Measurements from ENCODE around the gene CEBPA. TPM values are rescaled to one million over a fixed set of nuclear protein-coding genes. Genes with fewer than 3 reads are reported as not detected.

CEBPA gene
- polyA plus RNA-seq, 3 donors, result 17.9 to 76.3 (median 47.5) TPM

DNA sequence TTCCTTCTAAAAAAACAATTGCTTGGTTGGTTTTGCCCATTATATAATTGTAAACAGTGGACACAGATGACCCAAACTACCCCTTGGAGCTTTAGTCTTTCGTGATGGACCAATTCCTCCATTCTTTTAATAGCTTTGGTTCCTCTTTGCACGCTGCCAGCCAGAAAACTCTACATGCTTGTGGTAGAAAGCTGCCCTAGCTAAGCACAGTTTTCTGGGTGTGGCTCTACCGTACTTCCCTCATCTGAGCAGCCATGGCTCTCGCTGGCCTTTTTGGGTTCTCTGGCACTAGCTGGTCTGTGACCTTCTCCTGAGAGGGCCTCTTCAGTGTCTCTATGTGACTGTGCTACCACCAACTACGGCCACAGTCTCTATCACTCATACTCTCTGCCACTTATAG, 29.9 kb upstream of the CEBPA start:
- peak overlapping the region; percentile 55 for H3K4me2 ChIP-seq (replicated peaks; ENCODE audit: extremely low read depth, low read length, poor library complexity, severe bottlenecking)
- peaks cover 56% of the 10 kb centered on the region for H3K4me1 Mint-ChIP-seq
- TF ChIP-seq, protein P1, sequence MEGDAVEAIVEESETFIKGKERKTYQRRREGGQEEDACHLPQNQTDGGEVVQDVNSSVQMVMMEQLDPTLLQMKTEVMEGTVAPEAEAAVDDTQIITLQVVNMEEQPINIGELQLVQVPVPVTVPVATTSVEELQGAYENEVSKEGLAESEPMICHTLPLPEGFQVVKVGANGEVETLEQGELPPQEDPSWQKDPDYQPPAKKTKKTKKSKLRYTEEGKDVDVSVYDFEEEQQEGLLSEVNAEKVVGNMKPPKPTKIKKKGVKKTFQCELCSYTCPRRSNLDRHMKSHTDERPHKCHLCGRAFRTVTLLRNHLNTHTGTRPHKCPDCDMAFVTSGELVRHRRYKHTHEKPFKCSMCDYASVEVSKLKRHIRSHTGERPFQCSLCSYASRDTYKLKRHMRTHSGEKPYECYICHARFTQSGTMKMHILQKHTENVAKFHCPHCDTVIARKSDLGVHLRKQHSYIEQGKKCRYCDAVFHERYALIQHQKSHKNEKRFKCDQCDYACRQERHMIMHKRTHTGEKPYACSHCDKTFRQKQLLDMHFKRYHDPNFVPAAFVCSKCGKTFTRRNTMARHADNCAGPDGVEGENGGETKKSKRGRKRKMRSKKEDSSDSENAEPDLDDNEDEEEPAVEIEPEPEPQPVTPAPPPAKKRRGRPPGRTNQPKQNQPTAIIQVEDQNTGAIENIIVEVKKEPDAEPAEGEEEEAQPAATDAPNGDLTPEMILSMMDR (IDR thresholded peaks at IDR 0.05), result no peak
- H4K20me1 ChIP-seq (ENCODE audit: insufficient read depth, low read length), result no peaks in the 10 kb centered on the region
- H3K4me3 Mint-ChIP-seq, result peak overlapping the region in 1 of 2 donors; percentile 74
- H3K9me3 ChIP-seq (replicated peaks in 1 of 2; ENCODE audit: control insufficient read depth in 1 of 2, insufficient read depth in 1 of 2, low read length in 2 of 2), result no peaks in the 10 kb centered on the region
- H3K4me3 ChIP-seq (replicated peaks in 1 of 3; ENCODE audit: low read depth in 2 of 3, low read length in 3 of 3), result peak overlapping the region in 1 of 3 experiments; percentile 51
- H3K4me1 ChIP-seq (ENCODE audit: control insufficient read depth in 1 of 2, insufficient read depth in 2 of 2, low read length in 2 of 2), result peaks cover 63 to 64% of the 10 kb centered on the region in 2 donors
- H3K36me3 Mint-ChIP-seq, result no peaks in the 10 kb centered on the region
- 0% methylated on average over 4 of the region's 5 CpGs for WGBS (ENCODE audit: insufficient coverage)
- H3K9me3 Mint-ChIP-seq, result no peaks in the 10 kb centered on the region
- peak overlapping the region; percentile 73 to 82 for H3K27ac ChIP-seq (ENCODE audit: low read depth in 1 of 2, low read length in 2 of 2)
- peak; percentile 77 to 87 (median 82) for DNase-seq
- H2AFZ ChIP-seq (ENCODE audit: insufficient read depth, low read depth, low read length, poor library complexity, severe bottlenecking), result peak overlapping the region; percentile 64
- intact Hi-C loops (cut with micrococcal nuclease), result loop anchor here in 1 of 2 donors (5.0 kb wide), 1 partner anchor 40 kb away; the partner anchor contains the start of gene CEBPG
- H3K27me3 ChIP-seq (ENCODE audit: control insufficient read depth in 2 of 2, insufficient read depth in 2 of 2, low read length in 2 of 2), result no peaks in the 10 kb centered on the region
- H3K27me3 Mint-ChIP-seq (ENCODE audit: low read depth in 3 of 3), result peaks cover 0 to 4% (median 0%) of the 10 kb centered on the region in 3 donors
- no peaks in the 10 kb centered on the region for H3K79me2 ChIP-seq (ENCODE audit: insufficient read depth, low read length)
- no peak overlapping the region for H3K9ac ChIP-seq (ENCODE audit: insufficient read depth, low read length, poor library complexity, severe bottlenecking)
- peak overlapping the region; percentile 80 to 94 (median 93) for H3K27ac Mint-ChIP-seq
- H3K36me3 ChIP-seq (replicated peaks in 1 of 2; ENCODE audit: control insufficient read depth in 1 of 2, insufficient read depth in 2 of 2, low read length in 2 of 2), result no peaks in the 10 kb centered on the region

- H3K36me3 ChIP-seq (replicated peaks in 1 of 2; ENCODE audit: control insufficient read depth in 1 of 2, insufficient read depth in 2 of 2, low read length in 2 of 2), result no peaks in the 10 kb centered on the region
- H3K9me3 ChIP-seq (replicated peaks in 1 of 2; ENCODE audit: control insufficient read depth in 1 of 2, insufficient read depth in 1 of 2, low read length in 2 of 2), result peaks cover 6% of the 10 kb centered on the region in 2 donors
- H4K20me1 ChIP-seq (ENCODE audit: insufficient read depth, low read length), result no peaks in the 10 kb centered on the region
- Mint-ChIP-seq H3K4me1 (peaks cover 56% of the 10 kb centered on the region), H3K9me3 (peaks cover 3 to 8% (median 6%) of the 10 kb centered on the region in 7 donors), H3K4me3 (peak overlapping the region; percentile 3 to 74), H3K36me3 (peaks cover 0 to 4% of the 10 kb centered on the region in 2 donors), H3K27me3 (ENCODE audit: low read depth in 3 of 3) (peaks cover 0 to 4% (median 0%) of the 10 kb centered on the region in 3 donors), H3K27ac (peak overlapping the region; percentile 80 to 93 (median 91))
- no peaks in the 10 kb centered on the region for H3K79me2 ChIP-seq (ENCODE audit: insufficient read depth, low read length)
- peak overlapping the region; percentile 58 for H3K4me2 ChIP-seq (replicated peaks; ENCODE audit: extremely low read depth, low read length, poor library complexity, severe bottlenecking)
- H3K4me3 ChIP-seq (replicated peaks in 1 of 3; ENCODE audit: low read depth in 2 of 3, low read length in 3 of 3), result peak overlapping the region in 1 of 3 experiments; percentile 57
- TF ChIP-seq, protein P1 (IDR thresholded peaks at IDR 0.05), result no peak
- H3K27me3 ChIP-seq (ENCODE audit: control insufficient read depth in 2 of 2, insufficient read depth in 2 of 2, low read length in 2 of 2), result no peaks in the 10 kb centered on the region
- H3K9ac ChIP-seq (ENCODE audit: insufficient read depth, low read length, poor library complexity, severe bottlenecking), result no peak overlapping the region
- intact Hi-C loops (cut with micrococcal nuclease), result loop anchor here in 1 of 2 donors (2.0 to 5.0 kb wide), 2 partner anchors 27 to 43 kb away; partner anchors contain the start of genes CEBPA and CEBPG
- DNase-seq, result peak; percentile 15 to 43 (median 20)
- H3K4me1 ChIP-seq (ENCODE audit: control insufficient read depth in 1 of 2, insufficient read depth in 2 of 2, low read length in 2 of 2), result peaks cover 63 to 64% of the 10 kb centered on the region in 2 donors
- peak overlapping the region; percentile 15 for H2AFZ ChIP-seq (ENCODE audit: insufficient read depth, low read depth, low read length, poor library complexity, severe bottlenecking)
- H3K27ac ChIP-seq (ENCODE audit: low read depth in 1 of 2, low read length in 2 of 2), result peak overlapping the region; percentile 61 to 84
- 0% methylated on average over 3 of the region's 4 CpGs for WGBS (ENCODE audit: insufficient coverage)
Measured at GRCh38 chr19:33329736-33330135, 27.4 kb upstream of the CEBPA start.
